ENCODE measurements around the gene UCKL1. TPM values are rescaled to one million over a fixed set of nuclear protein-coding genes. Genes with fewer than 3 reads are reported as not detected.

Gene UCKL1
- total RNA-seq, 1 donor from 2014 or later, result 33.4 TPM

DNA sequence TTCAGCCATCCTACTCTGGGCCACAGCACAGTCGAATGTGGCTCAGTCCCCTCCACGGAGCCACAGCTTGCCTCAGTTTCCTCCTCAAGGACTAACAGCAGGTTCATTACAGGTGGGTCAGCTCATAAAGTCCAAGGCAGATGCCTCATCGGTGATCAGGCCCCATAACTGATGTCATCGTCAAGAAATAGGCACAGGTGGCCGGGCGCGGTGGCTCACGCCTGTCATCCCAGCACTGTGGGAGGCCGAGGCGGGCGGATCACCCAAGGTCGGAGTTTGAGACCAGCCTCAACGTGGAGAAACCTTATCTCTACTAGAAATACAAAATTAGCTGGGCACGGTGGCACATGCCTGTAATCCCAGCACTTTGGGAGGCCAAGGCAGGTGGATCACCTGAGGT, 3.4 kb downstream of the UCKL1 start:
- peaks cover 76% of the 10 kb centered on the region for H4K20me1 ChIP-seq (ENCODE audit: insufficient read depth, low read length)
- H3K4me1 ChIP-seq (ENCODE audit: insufficient read depth, low read length), result peaks cover 31% of the 10 kb centered on the region

DNA sequence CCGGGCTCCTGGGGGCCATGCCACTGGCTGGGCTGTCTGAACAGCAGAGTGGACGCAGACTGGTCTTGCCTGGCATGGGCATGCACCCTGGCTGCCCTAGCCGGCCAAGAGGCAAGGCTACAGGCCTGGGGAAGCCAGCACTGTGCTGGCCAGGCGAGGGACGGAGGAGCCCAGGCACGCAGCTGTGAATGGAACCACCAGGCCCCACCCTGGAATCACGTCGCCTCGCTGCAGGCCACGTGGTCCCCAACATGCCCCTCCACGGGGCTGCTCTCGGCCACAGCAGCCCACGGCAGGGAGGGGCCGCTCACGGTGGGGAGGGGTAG, 4.0 kb downstream of the UCKL1 start:
- Histone ChIP-seq H3K4me2 (ENCODE audit: low read length) (no peak overlapping the region), H4K20me1 (ENCODE audit: insufficient read depth, low read length) (peaks cover 82% of the 10 kb centered on the region), H3K4me3 (ENCODE audit: insufficient read depth, low read depth, low read length) (no peak overlapping the region), H3K27ac (ENCODE audit: low read depth, low read length) (no peak overlapping the region), H3K9ac (ENCODE audit: low read length) (no peak overlapping the region), H3K9me3 (ENCODE audit: insufficient read depth, low read depth, low read length) (no peaks in the 10 kb centered on the region), H2AFZ (ENCODE audit: low read depth, low read length) (no peak overlapping the region), H3K4me1 (ENCODE audit: insufficient read depth, low read length) (peaks cover 27% of the 10 kb centered on the region), H3K36me3 (ENCODE audit: insufficient read depth, low read length) (no peaks in the 10 kb centered on the region), H3K27me3 (ENCODE audit: insufficient read depth, low read length) (no peaks in the 10 kb centered on the region), H3K79me2 (ENCODE audit: insufficient read depth, low read length) (peaks cover 86% of the 10 kb centered on the region)
- Mint-ChIP-seq H3K36me3 (ENCODE audit: low read depth, unreplicated experiment) (no peaks in the 10 kb centered on the region), H3K4me1 (ENCODE audit: low read depth, unreplicated experiment) (peaks cover 12% of the 10 kb centered on the region), H3K9me3 (ENCODE audit: unreplicated experiment) (no peaks in the 10 kb centered on the region), H3K4me3 (ENCODE audit: unreplicated experiment) (no peak overlapping the region), H3K27ac (ENCODE audit: unreplicated experiment) (no peak overlapping the region), H3K27me3 (ENCODE audit: low read depth, unreplicated experiment) (no peaks in the 10 kb centered on the region)
- TF ChIP-seq EZH2 (IDR thresholded peaks at IDR 0.05; ENCODE audit: insufficient read depth, low read length), result no peak
- TF ChIP-seq, protein P1, sequence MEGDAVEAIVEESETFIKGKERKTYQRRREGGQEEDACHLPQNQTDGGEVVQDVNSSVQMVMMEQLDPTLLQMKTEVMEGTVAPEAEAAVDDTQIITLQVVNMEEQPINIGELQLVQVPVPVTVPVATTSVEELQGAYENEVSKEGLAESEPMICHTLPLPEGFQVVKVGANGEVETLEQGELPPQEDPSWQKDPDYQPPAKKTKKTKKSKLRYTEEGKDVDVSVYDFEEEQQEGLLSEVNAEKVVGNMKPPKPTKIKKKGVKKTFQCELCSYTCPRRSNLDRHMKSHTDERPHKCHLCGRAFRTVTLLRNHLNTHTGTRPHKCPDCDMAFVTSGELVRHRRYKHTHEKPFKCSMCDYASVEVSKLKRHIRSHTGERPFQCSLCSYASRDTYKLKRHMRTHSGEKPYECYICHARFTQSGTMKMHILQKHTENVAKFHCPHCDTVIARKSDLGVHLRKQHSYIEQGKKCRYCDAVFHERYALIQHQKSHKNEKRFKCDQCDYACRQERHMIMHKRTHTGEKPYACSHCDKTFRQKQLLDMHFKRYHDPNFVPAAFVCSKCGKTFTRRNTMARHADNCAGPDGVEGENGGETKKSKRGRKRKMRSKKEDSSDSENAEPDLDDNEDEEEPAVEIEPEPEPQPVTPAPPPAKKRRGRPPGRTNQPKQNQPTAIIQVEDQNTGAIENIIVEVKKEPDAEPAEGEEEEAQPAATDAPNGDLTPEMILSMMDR (IDR thresholded peaks at IDR 0.05; ENCODE audit: insufficient read depth, low read depth, low read length), result no peak
- DNase-seq (ENCODE audit: low read depth) (no peak), FAIRE-seq (no peak)

More for the DNA sequence above, 3.4 kb downstream of the UCKL1 start:
- no peak for TF ChIP-seq EZH2 (IDR thresholded peaks at IDR 0.05; ENCODE audit: insufficient read depth, low read length)
- TF ChIP-seq, protein P1 (IDR thresholded peaks at IDR 0.05; ENCODE audit: insufficient read depth, low read depth, low read length), result no peak
- H3K27ac Mint-ChIP-seq (ENCODE audit: unreplicated experiment), result no peak overlapping the region
- H3K36me3 Mint-ChIP-seq (ENCODE audit: low read depth, unreplicated experiment), result no peaks in the 10 kb centered on the region
- H2AFZ ChIP-seq (ENCODE audit: low read depth, low read length), result no peak overlapping the region
- H3K27ac ChIP-seq (ENCODE audit: low read depth, low read length), result no peak overlapping the region
- H3K4me3 ChIP-seq (ENCODE audit: insufficient read depth, low read depth, low read length), result no peak overlapping the region
- peaks cover 80% of the 10 kb centered on the region for H3K79me2 ChIP-seq (ENCODE audit: insufficient read depth, low read length)
- no peak overlapping the region for H3K4me2 ChIP-seq (ENCODE audit: low read length)
- H3K9ac ChIP-seq (ENCODE audit: low read length), result no peak overlapping the region
- no peak for DNase-seq (ENCODE audit: low read depth)
- H3K4me1 Mint-ChIP-seq (ENCODE audit: low read depth, unreplicated experiment), result peaks cover 12% of the 10 kb centered on the region
- H3K36me3 ChIP-seq (ENCODE audit: insufficient read depth, low read length), result no peaks in the 10 kb centered on the region
- H3K27me3 Mint-ChIP-seq (ENCODE audit: low read depth, unreplicated experiment), result no peaks in the 10 kb centered on the region
- no peak overlapping the region for H3K4me3 Mint-ChIP-seq (ENCODE audit: unreplicated experiment)
- no peaks in the 10 kb centered on the region for H3K9me3 Mint-ChIP-seq (ENCODE audit: unreplicated experiment)
- no peaks in the 10 kb centered on the region for H3K27me3 ChIP-seq (ENCODE audit: insufficient read depth, low read length)
- FAIRE-seq, result no peak
- H3K9me3 ChIP-seq (ENCODE audit: insufficient read depth, low read depth, low read length), result no peaks in the 10 kb centered on the region

DNA sequence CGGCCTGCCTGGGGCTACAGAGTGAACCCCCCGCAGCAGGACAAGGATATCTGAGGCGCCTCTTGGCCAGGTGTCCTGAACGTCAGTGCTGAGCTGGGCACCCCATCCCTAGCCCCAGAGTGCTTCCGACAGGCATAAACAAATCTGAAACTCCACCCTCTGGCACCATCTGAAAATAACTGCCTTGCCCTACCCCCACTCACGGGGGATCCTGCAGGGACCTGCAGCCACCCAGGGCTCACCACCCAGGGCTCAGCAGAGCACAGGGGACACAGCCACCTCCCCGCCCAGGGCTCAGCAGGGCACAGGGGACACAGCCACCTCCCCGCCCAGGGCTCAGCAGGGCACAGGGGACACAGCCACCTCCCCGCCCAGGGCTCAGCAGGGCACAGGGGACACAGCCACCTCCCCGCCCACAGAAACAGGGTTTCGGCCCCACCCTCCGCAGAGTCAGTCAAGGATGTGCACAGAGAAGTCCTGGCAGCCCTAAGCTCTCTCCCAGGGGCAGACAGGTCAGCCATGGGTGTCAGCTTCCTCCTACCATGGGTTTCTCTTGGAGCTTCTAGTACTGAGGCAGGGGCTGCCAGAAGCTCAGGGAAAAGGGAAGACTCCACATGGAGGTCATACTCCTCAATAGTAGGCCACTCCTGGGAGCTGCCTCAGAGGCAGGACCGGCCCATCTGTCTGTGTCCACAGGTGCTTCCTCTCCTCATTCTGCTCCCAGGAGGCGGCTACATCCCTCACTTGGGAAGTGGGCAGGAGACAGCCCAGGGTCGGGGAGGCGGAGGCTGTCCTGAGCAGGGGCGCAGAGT, 4.6 kb downstream of the UCKL1 start:
- peaks cover 21% of the 10 kb centered on the region for H3K4me1 ChIP-seq (ENCODE audit: insufficient read depth, low read length)
- peaks cover 88% of the 10 kb centered on the region for H4K20me1 ChIP-seq (ENCODE audit: insufficient read depth, low read length)
- H3K27me3 ChIP-seq (ENCODE audit: insufficient read depth, low read length), result no peaks in the 10 kb centered on the region
- no peak overlapping the region for H3K4me3 ChIP-seq (ENCODE audit: insufficient read depth, low read depth, low read length)
- Mint-ChIP-seq H3K27me3 (ENCODE audit: low read depth, unreplicated experiment) (no peaks in the 10 kb centered on the region), H3K4me3 (ENCODE audit: unreplicated experiment) (no peak overlapping the region), H3K27ac (ENCODE audit: unreplicated experiment) (no peak overlapping the region), H3K36me3 (ENCODE audit: low read depth, unreplicated experiment) (no peaks in the 10 kb centered on the region), H3K4me1 (ENCODE audit: low read depth, unreplicated experiment) (peaks cover 12% of the 10 kb centered on the region), H3K9me3 (ENCODE audit: unreplicated experiment) (no peaks in the 10 kb centered on the region)
- no peak for TF ChIP-seq EZH2 (IDR thresholded peaks at IDR 0.05; ENCODE audit: insufficient read depth, low read length)
- TF ChIP-seq, protein P1 (IDR thresholded peaks at IDR 0.05; ENCODE audit: insufficient read depth, low read depth, low read length), result no peak
- no peak for DNase-seq (ENCODE audit: low read depth)
- H3K9me3 ChIP-seq (ENCODE audit: insufficient read depth, low read depth, low read length), result no peaks in the 10 kb centered on the region
- H3K79me2 ChIP-seq (ENCODE audit: insufficient read depth, low read length), result peaks cover 90% of the 10 kb centered on the region
- no peak overlapping the region for H2AFZ ChIP-seq (ENCODE audit: low read depth, low read length)
- H3K4me2 ChIP-seq (ENCODE audit: low read length), result no peak overlapping the region
- FAIRE-seq, result no peak
- H3K27ac ChIP-seq (ENCODE audit: low read depth, low read length), result no peak overlapping the region
- H3K36me3 ChIP-seq (ENCODE audit: insufficient read depth, low read length), result no peaks in the 10 kb centered on the region
- no peak overlapping the region for H3K9ac ChIP-seq (ENCODE audit: low read length)

All from astrocyte (in vitro differentiated cells and primary cell).